Glutamatergic neuron (in vitro differentiated cells): ENCODE data around the gene PPP1R14C. TPM values are rescaled to one million over a fixed set of nuclear protein-coding genes. Genes with fewer than 3 reads are reported as not detected.

Source experiments
- DNase-seq: peaks from one replicate; pipeline ENCODE4 v3.0.0; 2022
- H3K27ac Mint-ChIP-seq: one replicate; pipeline ENCODE4 v1.8.0; 2020; ENCODE audit warnings: mild to moderate bottlenecking, mixed read lengths, inconsistent platforms; ENCODE audit not compliant: unreplicated experiment
- H3K27me3 Mint-ChIP-seq: one replicate; pipeline ENCODE4 v1.8.0; 2020; ENCODE audit warnings: mild to moderate bottlenecking, moderate library complexity, mixed read lengths, inconsistent platforms; ENCODE audit not compliant: unreplicated experiment
- H3K36me3 Mint-ChIP-seq: one replicate; pipeline ENCODE4 v1.8.0; 2020; ENCODE audit warnings: mild to moderate bottlenecking, mixed read lengths, inconsistent platforms; ENCODE audit not compliant: unreplicated experiment
- H3K4me1 Mint-ChIP-seq: one replicate; pipeline ENCODE4 v1.8.0; 2020; ENCODE audit warnings: mild to moderate bottlenecking, low read depth, mixed read lengths, inconsistent platforms; ENCODE audit not compliant: unreplicated experiment
- H3K4me3 Mint-ChIP-seq: one replicate; pipeline ENCODE4 v1.8.0; 2020; ENCODE audit warnings: mild to moderate bottlenecking, mixed read lengths, inconsistent platforms; ENCODE audit not compliant: unreplicated experiment
- H3K9me3 Mint-ChIP-seq: one replicate; pipeline ENCODE4 v1.8.0; 2020; ENCODE audit warnings: mild to moderate bottlenecking, moderate library complexity, mixed read lengths, inconsistent platforms; ENCODE audit not compliant: unreplicated experiment
- total RNA-seq: library from RNA; stranded (reverse); fragmentation: NEBNext Ultra II Directional; extraction: Animal tissue kit (Norgen Biotek cat#: 25700); gene quantifications from one replicate; pipeline ENCODE4 v1.2.1, GENCODE V29; 2021; ENCODE audit not compliant: unreplicated experiment
- TF ChIP-seq, protein P1 (sequence below): fragments of 200-600 bp; sonication (generic); IDR thresholded peaks from one replicate; pipeline ENCODE4 v1.5.0; 2021; ENCODE audit not compliant: partially characterized antibody, unreplicated experiment

Gene PPP1R14C
- total RNA-seq, 1 donor from 2014 or later, result 4.1 TPM

DNA sequence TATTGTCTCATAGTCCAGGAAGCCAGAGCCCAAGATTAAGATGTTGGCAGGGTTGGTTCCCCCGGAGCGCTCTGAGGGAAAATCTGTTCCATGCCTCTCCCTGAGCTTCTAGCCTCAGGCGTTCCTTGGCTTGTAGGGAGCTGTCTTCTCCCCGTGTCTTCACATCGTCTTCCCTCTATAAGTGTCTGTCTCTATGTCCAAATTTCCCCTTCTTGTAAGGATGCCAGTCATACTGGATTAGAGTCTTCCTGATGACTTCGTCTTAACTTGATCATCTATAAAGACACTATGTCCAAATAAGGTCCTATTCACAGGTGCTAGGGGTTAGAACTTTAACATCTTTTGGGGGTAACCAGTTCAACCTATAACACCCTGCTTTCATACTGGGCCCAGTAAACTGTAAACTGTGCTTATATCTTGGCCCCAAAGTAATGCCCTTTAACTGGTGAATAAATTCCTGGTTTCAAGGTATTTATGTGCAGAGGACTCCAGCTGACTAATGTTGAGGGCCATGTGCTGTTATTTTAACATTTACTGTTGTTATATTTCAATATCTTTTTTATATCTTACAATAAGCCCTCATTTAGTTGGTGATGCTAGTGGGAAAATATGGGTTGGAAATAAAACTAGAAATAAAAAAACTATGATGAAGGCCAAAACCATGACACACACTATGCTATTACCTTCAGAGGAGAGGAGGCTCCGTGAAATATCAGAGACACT lies 124.3 kb downstream of the PPP1R14C start:
- no peak for DNase-seq
- Mint-ChIP-seq H3K27ac (no peak overlapping the region), H3K9me3 (peaks cover 19% of the 10 kb centered on the region), H3K4me3 (no peak overlapping the region), H3K36me3 (no peaks in the 10 kb centered on the region), H3K27me3 (peaks cover 10% of the 10 kb centered on the region), H3K4me1 (peaks cover 40% of the 10 kb centered on the region)
- TF ChIP-seq, protein P1, sequence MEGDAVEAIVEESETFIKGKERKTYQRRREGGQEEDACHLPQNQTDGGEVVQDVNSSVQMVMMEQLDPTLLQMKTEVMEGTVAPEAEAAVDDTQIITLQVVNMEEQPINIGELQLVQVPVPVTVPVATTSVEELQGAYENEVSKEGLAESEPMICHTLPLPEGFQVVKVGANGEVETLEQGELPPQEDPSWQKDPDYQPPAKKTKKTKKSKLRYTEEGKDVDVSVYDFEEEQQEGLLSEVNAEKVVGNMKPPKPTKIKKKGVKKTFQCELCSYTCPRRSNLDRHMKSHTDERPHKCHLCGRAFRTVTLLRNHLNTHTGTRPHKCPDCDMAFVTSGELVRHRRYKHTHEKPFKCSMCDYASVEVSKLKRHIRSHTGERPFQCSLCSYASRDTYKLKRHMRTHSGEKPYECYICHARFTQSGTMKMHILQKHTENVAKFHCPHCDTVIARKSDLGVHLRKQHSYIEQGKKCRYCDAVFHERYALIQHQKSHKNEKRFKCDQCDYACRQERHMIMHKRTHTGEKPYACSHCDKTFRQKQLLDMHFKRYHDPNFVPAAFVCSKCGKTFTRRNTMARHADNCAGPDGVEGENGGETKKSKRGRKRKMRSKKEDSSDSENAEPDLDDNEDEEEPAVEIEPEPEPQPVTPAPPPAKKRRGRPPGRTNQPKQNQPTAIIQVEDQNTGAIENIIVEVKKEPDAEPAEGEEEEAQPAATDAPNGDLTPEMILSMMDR, result no peak

DNA sequence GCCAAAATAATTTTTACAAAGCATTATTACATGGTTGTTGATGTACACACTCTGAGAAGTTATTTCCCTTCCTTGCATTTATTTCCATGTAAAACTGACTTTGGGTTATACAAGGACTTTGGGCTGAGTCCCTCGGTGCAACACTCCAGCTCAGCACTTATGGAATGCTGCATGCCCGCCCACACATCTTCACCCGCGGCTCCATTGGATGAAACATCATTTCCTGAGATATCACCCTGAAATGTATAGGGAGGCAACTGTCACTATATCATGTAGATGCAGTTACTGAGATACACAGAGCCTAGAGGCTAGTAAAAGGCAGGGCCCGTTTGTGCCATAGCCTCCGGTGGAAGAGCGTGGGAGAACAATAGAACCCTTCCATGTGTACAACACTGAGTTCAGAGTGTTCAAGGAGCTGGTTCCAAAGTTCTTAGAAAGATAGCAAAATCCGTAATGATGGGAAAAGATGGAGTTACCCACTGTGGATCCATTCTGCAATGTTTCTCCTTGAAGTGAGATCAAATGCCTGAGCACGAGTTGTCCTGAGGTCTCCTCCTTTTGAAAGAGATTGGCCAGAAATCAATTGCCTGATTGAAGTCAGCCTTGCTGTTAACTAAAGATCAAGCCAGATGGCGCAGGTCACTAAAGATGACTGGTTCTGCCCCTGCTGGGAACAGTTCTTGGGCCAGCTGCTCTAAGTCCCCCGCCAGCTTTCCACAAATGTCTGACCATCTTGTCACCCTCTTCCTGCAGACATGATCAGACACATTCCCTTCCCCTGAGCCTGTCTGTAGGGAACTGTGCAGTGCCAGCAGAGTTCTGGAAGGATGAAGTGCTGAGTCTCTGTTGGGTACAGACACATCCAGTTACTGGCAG lies 125.1 kb downstream of the PPP1R14C start:
- Mint-ChIP-seq H3K9me3 (peaks cover 19% of the 10 kb centered on the region), H3K27me3 (peaks cover 11% of the 10 kb centered on the region), H3K36me3 (no peaks in the 10 kb centered on the region), H3K27ac (peak overlapping the region; percentile 89), H3K4me3 (peak overlapping the region; percentile 47), H3K4me1 (peaks cover 46% of the 10 kb centered on the region)
- peak; percentile 72 for DNase-seq
- TF ChIP-seq, protein P1, result no peak

DNA sequence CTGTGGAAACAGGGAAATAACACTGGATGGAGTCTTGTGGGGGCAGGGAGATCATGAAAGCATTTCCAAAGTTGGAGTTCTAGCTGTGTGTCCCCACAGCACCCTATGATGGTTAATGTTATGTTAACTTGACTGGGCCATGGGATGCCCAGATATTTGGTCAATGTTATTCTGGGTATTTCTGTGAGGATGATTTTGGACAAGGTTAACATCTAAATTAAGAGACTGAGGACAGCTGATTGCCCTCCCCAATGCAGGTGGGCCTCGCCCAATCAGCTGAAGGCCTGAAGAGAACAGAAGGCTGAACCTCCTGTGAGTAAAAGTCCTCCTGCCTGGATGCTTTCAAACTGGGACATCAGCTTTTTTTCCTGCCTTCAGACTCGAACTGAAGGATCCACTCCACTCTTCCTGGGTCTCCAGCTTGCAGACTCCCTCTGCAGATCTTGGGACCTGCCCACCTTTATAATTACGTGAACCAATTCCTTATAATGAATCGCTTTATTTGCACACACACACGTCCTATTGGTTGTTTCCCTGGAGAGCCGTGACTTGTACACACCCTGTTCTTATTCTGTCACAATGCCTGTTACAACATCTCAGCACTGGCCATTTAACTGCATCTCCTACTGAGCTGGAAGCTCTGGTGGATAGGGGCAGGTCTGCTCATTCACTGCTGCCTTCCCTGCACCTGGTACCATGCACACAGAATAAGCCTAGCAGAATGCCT lies 126.4 kb downstream of the PPP1R14C start:
- peaks cover 29% of the 10 kb centered on the region for H3K9me3 Mint-ChIP-seq
- no peak for DNase-seq
- H3K4me3 Mint-ChIP-seq, result no peak overlapping the region
- H3K27ac Mint-ChIP-seq, result no peak overlapping the region
- H3K27me3 Mint-ChIP-seq, result peaks cover 22% of the 10 kb centered on the region
- TF ChIP-seq, protein P1, result no peak
- H3K36me3 Mint-ChIP-seq, result peaks cover 6% of the 10 kb centered on the region
- peaks cover 59% of the 10 kb centered on the region for H3K4me1 Mint-ChIP-seq

DNA sequence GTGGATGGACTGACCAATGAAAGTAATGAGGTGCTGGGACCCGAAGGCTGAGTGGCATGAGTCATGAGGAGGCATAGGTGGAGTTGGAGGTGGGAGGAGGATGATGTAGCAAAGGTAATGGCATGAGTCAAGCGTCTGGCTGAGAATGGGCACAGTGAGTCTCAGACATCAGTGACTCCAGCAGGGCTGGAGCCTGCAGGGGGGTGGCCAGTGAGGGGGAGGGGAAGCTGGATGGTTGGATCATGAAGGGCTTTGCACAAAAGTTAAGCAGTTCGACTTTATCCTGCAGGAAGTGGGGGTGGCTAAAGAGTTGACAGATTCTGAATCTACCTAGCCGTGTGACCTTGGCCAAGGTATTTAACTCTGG lies 127.0 kb downstream of the PPP1R14C start:
- Mint-ChIP-seq H3K27me3 (peaks cover 25% of the 10 kb centered on the region), H3K4me3 (no peak overlapping the region), H3K9me3 (peaks cover 31% of the 10 kb centered on the region), H3K27ac (peak overlapping the region; percentile 38), H3K4me1 (peaks cover 64% of the 10 kb centered on the region), H3K36me3 (peaks cover 6% of the 10 kb centered on the region)
- DNase-seq, result no peak
- TF ChIP-seq, protein P1, result no peak
